Activated CD4-positive, alpha-beta T cell treated with anti-CD3 and anti-CD28 coated beads, Interleukin-2, amount 10 ng/mL, durations not matched to agents 24 days and 14 days (primary cell): ENCODE measurements around the gene NKAIN2. TPM values are rescaled to one million over a fixed set of nuclear protein-coding genes. Genes with fewer than 3 reads are reported as not detected.
"Not testable (repeated sequence)": the region's sequence is repeated elsewhere in the genome, so short reads cannot be mapped to it uniquely, and the experiment has no call there.

Experiments
- DNase-seq: peaks from one replicate; pipeline ENCODE4 v3.0.0; 2022
- H3K27ac Mint-ChIP-seq: one replicate; pipeline ENCODE4 v1.8.0; 2022; ENCODE audit warnings: mild to moderate bottlenecking, mixed read lengths
- H3K27me3 Mint-ChIP-seq: one replicate; pipeline ENCODE4 v1.8.0; 2022; ENCODE audit warnings: mixed read lengths
- H3K36me3 Mint-ChIP-seq: one replicate; pipeline ENCODE4 v1.8.0; 2022; ENCODE audit warnings: low read depth, mild to moderate bottlenecking, mixed read lengths
- H3K4me1 Mint-ChIP-seq: one replicate; pipeline ENCODE4 v1.8.0; 2021; ENCODE audit warnings: mixed read lengths
- H3K4me3 Mint-ChIP-seq: one replicate; pipeline ENCODE4 v1.8.0; 2022; ENCODE audit warnings: mild to moderate bottlenecking, moderate library complexity, mixed read lengths
- H3K9me3 Mint-ChIP-seq: one replicate; pipeline ENCODE4 v1.8.0; 2021; ENCODE audit warnings: mixed read lengths
- intact Hi-C: fragments of 100-400 bp; cut with micrococcal nuclease; formaldehyde crosslinking; loops from one replicate; pipeline ENCODE4 v1.15.1; 2023
- total RNA-seq: library from RNA; stranded (reverse); gene quantifications from 2 replicates; pipeline ENCODE4 v1.2.3, GENCODE V29; 2022

Gene NKAIN2
- total RNA-seq, 1 donor from 2014 or later, result not detected

DNA sequence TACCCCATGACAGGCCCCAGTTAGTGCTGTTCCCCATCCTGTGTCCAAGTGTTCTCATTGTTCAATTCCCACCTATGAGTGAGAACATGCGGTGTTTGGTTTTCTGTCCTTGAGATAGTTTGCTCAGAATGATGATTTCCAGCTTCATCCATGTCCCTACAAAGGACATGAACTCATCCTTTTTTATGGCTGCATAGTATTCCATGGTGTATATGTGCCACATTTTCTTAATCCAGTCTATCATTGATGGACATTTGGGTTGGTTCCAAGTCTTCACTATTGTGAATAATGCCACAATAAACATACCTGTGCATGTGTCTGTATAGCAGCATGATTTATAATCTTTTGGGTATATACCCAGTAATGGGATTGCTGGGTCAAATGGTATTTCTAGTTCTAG, 218.4 kb downstream of the NKAIN2 start:
- H3K9me3 Mint-ChIP-seq, H3K27me3 Mint-ChIP-seq, intact Hi-C loops: not testable (repeated sequence)

DNA sequence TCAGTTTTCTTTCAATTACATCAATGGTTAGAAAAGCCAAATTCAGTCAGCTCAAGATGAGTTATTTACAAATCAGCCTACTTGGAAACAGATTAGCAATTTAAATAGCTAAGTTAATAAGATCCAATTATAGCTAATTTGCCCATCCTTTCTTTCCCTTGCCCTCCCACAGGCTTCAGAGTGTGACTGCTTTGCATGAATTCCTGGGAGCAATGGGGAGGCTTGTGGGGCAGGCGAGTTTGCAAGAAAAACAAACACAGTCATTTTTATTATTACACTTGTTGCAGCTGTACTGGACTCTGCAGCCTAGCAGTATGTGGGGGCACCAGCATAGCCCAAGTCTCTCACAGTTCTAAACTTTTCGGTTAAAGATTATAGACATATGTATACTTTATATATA, 219.0 kb downstream of the NKAIN2 start:
- intact Hi-C loops, result no loop called here
- Mint-ChIP-seq H3K4me3 (no peak overlapping the region), H3K9me3 (no peaks in the 10 kb centered on the region), H3K4me1 (no peaks in the 10 kb centered on the region), H3K27me3 (no peaks in the 10 kb centered on the region), H3K27ac (no peak overlapping the region), H3K36me3 (no peaks in the 10 kb centered on the region)
- no peak for DNase-seq

More for the DNA sequence above, 218.4 kb downstream of the NKAIN2 start:
- H3K27ac Mint-ChIP-seq, H3K4me1 Mint-ChIP-seq, DNase-seq, H3K4me3 Mint-ChIP-seq, H3K36me3 Mint-ChIP-seq: not testable (repeated sequence)

DNA sequence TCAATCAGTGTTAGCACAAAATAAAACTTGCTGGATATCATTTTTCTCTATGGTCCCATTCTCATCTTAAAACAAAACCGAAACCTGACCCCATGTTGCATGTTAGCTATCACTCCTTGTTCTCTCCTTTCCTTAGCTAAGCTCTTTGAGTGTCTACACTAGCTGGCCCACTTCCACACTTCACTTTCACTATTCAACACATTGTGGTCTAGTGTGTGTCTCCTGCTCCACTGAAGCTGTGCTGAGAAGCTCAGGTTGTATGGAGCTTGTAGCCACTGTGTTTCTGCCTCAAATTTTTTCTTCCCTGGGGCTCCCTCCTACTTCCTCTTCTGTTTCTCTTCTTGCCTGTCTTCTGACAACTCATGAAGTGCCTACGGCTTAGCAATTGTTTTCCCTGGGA, 223.0 kb downstream of the NKAIN2 start:
- H3K9me3 Mint-ChIP-seq, result no peaks in the 10 kb centered on the region
- DNase-seq, result no peak
- no peaks in the 10 kb centered on the region for H3K4me1 Mint-ChIP-seq
- H3K4me3 Mint-ChIP-seq, result no peak overlapping the region
- no peak overlapping the region for H3K27ac Mint-ChIP-seq
- intact Hi-C loops, result no loop called here
- no peaks in the 10 kb centered on the region for H3K36me3 Mint-ChIP-seq
- H3K27me3 Mint-ChIP-seq, result no peaks in the 10 kb centered on the region

DNA sequence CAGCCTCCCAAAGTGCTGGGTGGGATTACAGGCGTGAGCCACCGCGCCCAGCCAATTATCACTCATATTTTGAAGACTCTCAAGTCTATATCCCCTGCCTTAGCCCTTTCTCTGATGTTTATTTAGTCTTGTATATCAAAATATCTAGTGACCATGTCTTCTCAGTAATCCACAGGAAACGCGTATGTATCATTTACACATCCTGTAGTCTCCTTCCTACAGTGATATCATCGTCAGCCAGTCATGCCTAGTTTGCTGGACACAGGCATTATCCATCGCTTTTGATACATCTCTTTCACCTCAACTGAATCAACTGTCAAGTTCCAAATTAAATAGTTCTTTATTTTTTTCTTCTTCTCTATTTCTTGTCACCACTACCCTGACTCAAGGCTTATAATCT, 223.7 kb downstream of the NKAIN2 start:
- intact Hi-C loops, result no loop called here
- H3K27me3 Mint-ChIP-seq, result no peaks in the 10 kb centered on the region
- DNase-seq, result no peak
- no peak overlapping the region for H3K27ac Mint-ChIP-seq
- H3K36me3 Mint-ChIP-seq, result no peaks in the 10 kb centered on the region
- no peaks in the 10 kb centered on the region for H3K9me3 Mint-ChIP-seq
- no peaks in the 10 kb centered on the region for H3K4me1 Mint-ChIP-seq
- H3K4me3 Mint-ChIP-seq, result no peak overlapping the region

DNA sequence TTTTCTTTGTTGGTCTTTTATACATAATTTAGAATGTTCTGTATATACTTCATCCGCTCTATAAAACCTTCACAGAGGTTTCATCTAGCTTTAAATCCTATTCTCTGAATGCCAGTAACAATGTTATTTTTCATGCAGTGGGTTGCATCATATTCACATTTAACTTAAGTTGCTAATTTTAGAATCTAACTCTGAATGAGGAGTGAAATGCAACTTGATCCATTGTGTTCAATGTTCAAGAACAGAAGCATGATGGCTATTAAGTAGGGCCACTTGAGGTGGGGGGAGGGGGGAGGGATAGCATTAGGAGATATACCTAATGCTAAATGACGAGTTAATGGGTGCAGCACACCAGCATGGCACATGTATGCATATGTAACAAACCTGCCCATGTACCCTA, 224.5 kb downstream of the NKAIN2 start:
- no peak for DNase-seq
- intact Hi-C loops, result no loop called here
- Mint-ChIP-seq H3K27me3 (no peaks in the 10 kb centered on the region), H3K36me3 (no peaks in the 10 kb centered on the region), H3K4me1 (no peaks in the 10 kb centered on the region), H3K4me3 (no peak overlapping the region), H3K9me3 (no peaks in the 10 kb centered on the region), H3K27ac (no peak overlapping the region)

DNA sequence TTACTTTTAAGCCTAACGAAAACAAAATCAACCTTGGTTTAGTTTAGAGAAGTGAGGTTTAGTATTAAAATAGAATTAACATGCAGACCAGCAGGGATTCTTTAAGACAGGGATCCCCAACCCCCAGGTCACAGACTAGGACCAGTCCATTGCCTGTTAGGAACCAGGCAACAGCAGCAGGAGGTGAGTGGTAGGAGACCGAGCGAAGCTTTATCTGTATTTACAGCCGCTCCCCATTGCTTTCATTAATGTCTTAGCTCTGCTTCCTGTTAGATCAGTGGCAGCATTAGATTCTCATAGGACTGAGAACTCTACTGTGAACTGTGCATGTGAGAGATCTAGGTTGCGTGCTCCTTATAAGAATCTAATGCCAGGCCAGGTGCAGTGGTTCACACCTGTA, 225.9 kb downstream of the NKAIN2 start:
- Mint-ChIP-seq H3K4me1 (no peaks in the 10 kb centered on the region), H3K36me3 (no peaks in the 10 kb centered on the region), H3K27me3 (no peaks in the 10 kb centered on the region), H3K9me3 (no peaks in the 10 kb centered on the region), H3K4me3 (no peak overlapping the region), H3K27ac (no peak overlapping the region)
- no peak for DNase-seq
- intact Hi-C loops, result no loop called here

DNA sequence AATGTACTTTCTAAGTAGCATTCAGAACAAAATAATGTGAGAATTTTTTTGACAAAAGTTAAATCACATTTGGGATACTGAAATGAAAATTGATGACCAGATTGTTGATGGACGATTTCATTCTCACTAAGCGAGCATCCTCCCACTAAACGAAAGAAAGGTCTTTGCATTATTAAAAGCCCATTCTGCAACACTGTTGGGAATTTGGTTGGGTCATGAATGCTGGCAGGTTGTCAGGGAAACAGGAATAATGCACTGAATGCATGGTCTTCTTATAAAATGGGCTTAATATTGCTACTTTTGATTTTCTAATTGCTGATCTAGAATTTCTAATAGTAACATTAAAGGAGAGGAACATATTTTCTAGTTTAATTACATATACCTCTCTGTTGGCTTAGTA, 229.8 kb downstream of the NKAIN2 start:
- Mint-ChIP-seq H3K36me3 (no peaks in the 10 kb centered on the region), H3K27me3 (no peaks in the 10 kb centered on the region), H3K4me1 (no peaks in the 10 kb centered on the region), H3K4me3 (no peak overlapping the region), H3K9me3 (no peaks in the 10 kb centered on the region), H3K27ac (no peak overlapping the region)
- DNase-seq, result no peak
- intact Hi-C loops, result no loop called here

DNA sequence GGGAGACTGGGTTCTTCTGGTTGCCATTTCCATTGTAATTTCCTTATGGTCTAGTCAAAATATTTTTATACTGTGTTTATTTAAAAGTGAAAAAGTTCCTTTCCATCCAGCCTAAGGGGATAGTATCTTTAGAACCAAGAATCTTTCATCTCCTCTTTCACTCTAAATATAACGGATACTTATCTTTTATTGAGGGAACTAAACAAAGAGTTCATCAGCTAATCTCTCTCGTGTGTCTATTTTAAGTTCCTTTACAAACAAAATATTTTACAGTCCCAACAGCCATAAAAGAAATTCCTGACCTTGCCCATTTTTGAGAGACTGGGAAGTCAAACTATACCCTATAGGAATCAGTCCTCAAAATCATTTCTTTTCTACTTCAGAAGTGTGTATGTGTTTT, 232.7 kb downstream of the NKAIN2 start:
- Mint-ChIP-seq H3K4me1 (no peaks in the 10 kb centered on the region), H3K36me3 (no peaks in the 10 kb centered on the region), H3K27ac (no peak overlapping the region), H3K9me3 (no peaks in the 10 kb centered on the region), H3K4me3 (no peak overlapping the region), H3K27me3 (no peaks in the 10 kb centered on the region)
- intact Hi-C loops, result no loop called here
- DNase-seq, result no peak

DNA sequence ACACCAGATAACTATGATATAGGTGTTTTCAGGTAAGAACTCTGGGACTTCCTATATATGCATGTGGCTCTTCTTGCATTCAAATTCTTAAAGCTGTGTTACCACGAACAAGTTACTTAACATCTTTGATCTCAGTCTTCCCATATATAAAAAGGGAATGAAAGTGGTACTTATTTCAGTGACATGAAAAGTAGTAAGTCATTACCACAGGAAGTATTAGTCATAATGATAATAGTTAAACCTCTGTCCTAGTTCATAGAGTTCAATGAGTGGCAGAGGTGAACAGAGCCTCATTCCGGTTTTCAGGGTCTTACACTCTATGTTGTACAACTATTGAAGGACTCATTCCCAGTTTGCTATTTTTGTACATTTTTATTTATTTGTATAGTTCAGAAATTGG, 237.0 kb downstream of the NKAIN2 start:
- Mint-ChIP-seq H3K36me3 (no peaks in the 10 kb centered on the region), H3K9me3 (no peaks in the 10 kb centered on the region), H3K27ac (no peak overlapping the region), H3K27me3 (no peaks in the 10 kb centered on the region), H3K4me3 (no peak overlapping the region), H3K4me1 (no peaks in the 10 kb centered on the region)
- no peak for DNase-seq
- intact Hi-C loops, result no loop called here

DNA sequence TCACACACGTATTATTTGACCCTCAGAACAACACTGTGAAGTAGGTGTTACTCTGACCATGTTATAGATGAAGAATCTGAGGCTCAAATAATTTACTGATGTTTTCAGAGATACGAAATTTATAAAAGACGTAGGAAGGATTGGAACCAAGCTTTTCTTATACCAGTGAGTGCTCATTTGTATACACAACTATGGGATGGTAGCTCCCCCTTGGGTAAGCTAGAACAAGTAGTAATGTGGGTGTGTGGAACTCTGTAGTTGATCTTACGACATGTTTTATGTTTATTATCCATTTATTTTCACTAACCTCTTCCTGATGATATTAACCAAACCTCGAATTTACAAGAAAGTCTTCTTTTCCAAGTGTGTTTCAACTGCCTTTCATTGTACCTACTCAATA, 248.5 kb downstream of the NKAIN2 start:
- no peaks in the 10 kb centered on the region for H3K9me3 Mint-ChIP-seq
- no peaks in the 10 kb centered on the region for H3K36me3 Mint-ChIP-seq
- H3K27me3 Mint-ChIP-seq, result no peaks in the 10 kb centered on the region
- H3K4me3 Mint-ChIP-seq, result no peak overlapping the region
- intact Hi-C loops, result no loop called here
- no peaks in the 10 kb centered on the region for H3K4me1 Mint-ChIP-seq
- H3K27ac Mint-ChIP-seq, result no peak overlapping the region
- DNase-seq, result no peak

DNA sequence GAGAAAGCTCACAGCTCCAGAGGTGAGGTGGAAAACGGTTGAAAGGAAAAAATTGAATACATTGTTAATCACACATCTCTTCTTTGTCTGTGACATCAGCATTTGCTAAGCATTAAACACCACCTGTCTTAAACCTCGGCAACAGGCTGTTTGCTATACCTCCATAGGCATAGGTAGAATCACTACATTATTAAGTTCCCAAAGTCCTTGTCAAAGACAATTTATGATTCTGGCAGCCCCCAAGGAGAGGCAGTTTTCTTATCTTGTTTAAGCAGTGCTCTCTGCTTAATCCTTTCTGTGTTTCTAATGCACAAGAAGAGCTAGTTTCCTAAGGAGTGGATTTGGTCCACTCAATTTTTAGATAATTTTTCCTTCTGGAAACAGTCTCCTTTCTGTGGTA, 249.7 kb downstream of the NKAIN2 start:
- intact Hi-C loops, result no loop called here
- H3K4me3 Mint-ChIP-seq, result no peak overlapping the region
- H3K4me1 Mint-ChIP-seq, result no peaks in the 10 kb centered on the region
- no peaks in the 10 kb centered on the region for H3K9me3 Mint-ChIP-seq
- H3K27ac Mint-ChIP-seq, result no peak overlapping the region
- DNase-seq, result no peak
- H3K36me3 Mint-ChIP-seq, result no peaks in the 10 kb centered on the region
- H3K27me3 Mint-ChIP-seq, result no peaks in the 10 kb centered on the region

DNA sequence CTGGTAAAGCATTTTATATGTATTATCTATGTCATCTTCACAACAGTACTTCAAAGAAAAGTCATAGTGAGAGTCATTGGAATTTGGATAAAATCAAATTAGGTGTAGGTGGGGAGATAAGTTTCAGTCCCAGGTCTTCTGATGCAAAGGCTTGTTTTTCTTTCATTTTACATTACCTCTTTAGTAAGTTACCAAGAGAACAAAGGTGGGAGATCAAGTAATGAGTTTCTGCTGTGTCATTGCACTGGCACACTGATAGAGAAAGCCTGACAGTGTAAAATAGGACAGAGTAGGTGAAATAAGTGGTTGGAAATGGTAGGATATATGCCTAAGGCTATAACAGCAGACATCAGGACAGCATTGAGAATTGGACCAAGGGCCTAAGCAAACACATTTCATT, 250.4 kb downstream of the NKAIN2 start:
- Mint-ChIP-seq H3K27me3 (no peaks in the 10 kb centered on the region), H3K4me3 (no peak overlapping the region), H3K4me1 (no peaks in the 10 kb centered on the region), H3K27ac (no peak overlapping the region), H3K9me3 (no peaks in the 10 kb centered on the region), H3K36me3 (no peaks in the 10 kb centered on the region)
- intact Hi-C loops, result no loop called here
- no peak for DNase-seq

DNA sequence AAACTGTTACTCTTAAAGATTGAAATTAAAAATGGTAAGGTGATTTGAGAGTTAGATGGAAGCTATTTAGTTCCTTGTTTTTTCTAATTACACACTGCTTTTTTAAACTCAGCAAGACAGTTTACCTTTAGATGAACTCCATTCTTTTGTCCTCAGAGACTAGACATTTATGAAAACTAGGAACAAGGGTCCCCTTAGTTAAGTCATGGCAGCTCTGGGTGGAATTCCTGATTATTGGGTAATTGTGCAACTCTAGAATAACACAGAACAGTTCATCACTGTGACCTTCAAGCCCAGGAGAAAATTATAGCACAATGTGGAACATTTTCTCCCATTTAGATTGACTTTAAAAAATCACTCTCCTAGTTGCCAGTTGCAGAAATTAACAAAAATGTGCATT, 251.7 kb downstream of the NKAIN2 start:
- no peaks in the 10 kb centered on the region for H3K4me1 Mint-ChIP-seq
- intact Hi-C loops, result no loop called here
- H3K9me3 Mint-ChIP-seq, result no peaks in the 10 kb centered on the region
- H3K4me3 Mint-ChIP-seq, result no peak overlapping the region
- DNase-seq, result no peak
- no peaks in the 10 kb centered on the region for H3K27me3 Mint-ChIP-seq
- H3K27ac Mint-ChIP-seq, result no peak overlapping the region
- no peaks in the 10 kb centered on the region for H3K36me3 Mint-ChIP-seq

DNA sequence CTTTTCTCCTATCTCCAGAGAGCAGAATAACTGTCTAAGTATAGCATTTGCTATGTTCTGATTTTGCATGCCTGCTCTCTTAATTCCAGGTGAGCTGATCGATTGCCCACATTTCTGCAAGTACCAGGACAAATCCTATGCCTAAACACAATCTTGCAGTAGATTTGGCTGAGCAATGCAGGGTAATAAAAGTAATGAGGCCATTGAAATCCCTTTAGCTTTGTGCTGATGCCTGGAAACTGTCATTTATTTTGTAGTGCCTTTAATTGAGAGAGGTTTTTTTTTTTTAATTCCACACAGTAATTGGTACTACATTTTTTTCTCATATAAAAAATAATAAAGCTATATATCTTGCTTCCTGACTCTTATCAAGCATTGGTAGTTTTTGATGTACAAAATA, 252.3 kb downstream of the NKAIN2 start:
- Mint-ChIP-seq H3K27ac (no peak overlapping the region), H3K9me3 (no peaks in the 10 kb centered on the region)

DNA sequence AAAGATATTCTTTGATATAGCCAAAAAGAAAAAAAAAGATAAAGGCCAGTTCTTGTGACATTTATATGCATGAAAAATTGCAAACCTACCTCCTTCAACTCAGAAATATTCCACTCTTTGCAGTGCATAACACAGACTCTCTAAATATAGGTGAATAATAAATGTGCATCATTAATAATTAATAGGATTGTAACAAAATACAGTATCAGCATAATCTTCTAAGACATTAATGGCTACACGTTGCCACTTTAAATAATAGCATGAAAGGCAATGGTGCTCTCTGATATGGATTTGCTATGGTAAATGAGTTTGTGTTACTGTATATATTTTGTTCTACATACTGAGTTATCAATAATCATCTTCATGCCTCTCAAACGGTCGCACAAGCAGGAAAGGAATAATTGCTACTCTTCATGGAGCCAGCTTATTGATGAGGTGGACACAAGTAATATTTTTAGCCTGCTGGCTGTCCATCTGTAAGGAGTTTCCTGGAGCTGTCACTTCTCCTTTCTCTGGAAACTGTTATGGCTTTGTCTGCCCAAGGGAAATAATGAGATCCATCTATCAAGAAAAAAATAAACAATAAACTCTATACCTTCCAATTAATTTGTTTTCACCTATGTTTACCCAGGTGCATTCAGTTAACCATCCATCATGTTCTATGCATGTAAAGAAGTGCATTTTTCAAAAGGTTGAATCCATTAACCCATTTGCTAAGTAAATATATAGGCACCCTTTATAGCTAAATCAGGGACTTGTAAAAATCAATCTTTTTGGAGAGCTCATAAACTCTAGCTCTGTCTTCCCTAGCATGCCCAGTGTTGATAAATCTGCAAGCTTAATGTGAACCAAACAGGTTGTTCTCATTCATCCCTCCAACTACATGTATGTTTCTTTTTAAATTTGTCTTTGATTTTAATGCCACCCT, 253.0 kb downstream of the NKAIN2 start:
- Mint-ChIP-seq H3K9me3 (no peaks in the 10 kb centered on the region), H3K4me1 (no peaks in the 10 kb centered on the region), H3K36me3 (no peaks in the 10 kb centered on the region), H3K27me3 (no peaks in the 10 kb centered on the region), H3K4me3 (no peak overlapping the region), H3K27ac (no peak overlapping the region)
- no peak for DNase-seq
- intact Hi-C loops, result no loop called here

More for the DNA sequence above, 252.3 kb downstream of the NKAIN2 start:
- Mint-ChIP-seq H3K27me3 (no peaks in the 10 kb centered on the region), H3K4me3 (no peak overlapping the region), H3K4me1 (no peaks in the 10 kb centered on the region), H3K36me3 (no peaks in the 10 kb centered on the region)
- no peak for DNase-seq
- intact Hi-C loops, result no loop called here
